HUES48 (cell line): ENCODE measurements around the gene NFATC2IP.

Experiments
- H3K27ac ChIP-seq: one replicate; pipeline ENCODE4 v1.7.0; 2013; ENCODE audit warnings: low read depth, low read length, inconsistent platforms
- H3K27me3 ChIP-seq: 2 replicates; pipeline ENCODE4 v1.6.1; 2013; ENCODE audit warnings: mild to moderate bottlenecking, low read length; ENCODE audit not compliant: control insufficient read depth, insufficient read depth
- H3K36me3 ChIP-seq: 2 replicates; pipeline ENCODE4 v1.6.1; 2013; ENCODE audit warnings: low read length; ENCODE audit not compliant: control insufficient read depth, insufficient read depth
- H3K4me1 ChIP-seq: 2 replicates; pipeline ENCODE4 v1.6.1; 2013; ENCODE audit warnings: mild to moderate bottlenecking, low read length; ENCODE audit not compliant: control insufficient read depth, insufficient read depth
- H3K4me3 ChIP-seq: 2 replicates; pipeline ENCODE4 v1.5.1; 2013; ENCODE audit warnings: mild to moderate bottlenecking, low read depth, low read length
- H3K9ac ChIP-seq: 2 replicates; pipeline ENCODE4 v1.6.1; 2013; ENCODE audit warnings: mild to moderate bottlenecking, low read depth, low read length, moderate library complexity
- H3K9me3 ChIP-seq: 2 replicates; pipeline ENCODE4 v1.6.1; 2013; ENCODE audit warnings: low read length; ENCODE audit not compliant: control insufficient read depth, insufficient read depth

The NFATC2IP gene

GRCh38 chr16:28927815-28928214, 22.9 kb upstream of the NFATC2IP start:
- Histone ChIP-seq H3K36me3 (no peaks in the 10 kb centered on the region; the same call in 1 of the 2 replicates), H3K27ac (no peak overlapping the region), H3K4me3 (no peak overlapping the region), H3K27me3 (no peaks in the 10 kb centered on the region), H3K9me3 (no peaks in the 10 kb centered on the region), H3K9ac (no peak overlapping the region), H3K4me1 (peaks cover 3% of the 10 kb centered on the region; the same call in 1 of the 2 replicates)

- Histone ChIP-seq H3K4me1 (no peaks in the 10 kb centered on the region), H3K9ac (no peak overlapping the region), H3K4me3 (no peak overlapping the region)
Measured at GRCh38 chr16:28930203-28930602, 20.5 kb upstream of the NFATC2IP start.

GRCh38 chr16:28930652-28931051, 20.1 kb upstream of the NFATC2IP start:
- Histone ChIP-seq H3K4me3 (no peak overlapping the region), H3K36me3 (no peaks in the 10 kb centered on the region), H3K27me3 (no peaks in the 10 kb centered on the region), H3K4me1 (no peaks in the 10 kb centered on the region), H3K9ac (no peak overlapping the region), H3K9me3 (no peaks in the 10 kb centered on the region), H3K27ac (no peak overlapping the region)

More at GRCh38 chr16:28930203-28930602, 20.5 kb upstream of the NFATC2IP start:
- Histone ChIP-seq H3K36me3 (no peaks in the 10 kb centered on the region), H3K27ac (no peak overlapping the region), H3K9me3 (no peaks in the 10 kb centered on the region), H3K27me3 (no peaks in the 10 kb centered on the region)

- Histone ChIP-seq H3K9me3 (no peaks in the 10 kb centered on the region), H3K9ac (no peak within 1 kb of the TSS), H3K4me3 (no peak within 1 kb of the TSS), H3K27me3 (no peaks in the 10 kb centered on the region), H3K4me1 (peaks cover 4% of the 10 kb centered on the region; the same call in 1 of the 2 replicates), H3K36me3 (no peaks in the 10 kb centered on the region), H3K27ac (no peak within 1 kb of the TSS)
Measured at GRCh38 chr16:28931801-28932225, 18.9 kb upstream of the NFATC2IP start, which contains the start of gene CD19. Gene CD19 (plus strand): TSS chr16:28931971. CDS start chr16:28932001, 30 bp downstream.

GRCh38 chr16:28932339-28933141, 18.2 kb upstream of the NFATC2IP start:
- Histone ChIP-seq H3K9me3 (no peaks in the 10 kb centered on the region), H3K27ac (no peak overlapping the region), H3K36me3 (no peaks in the 10 kb centered on the region), H3K4me3 (no peak overlapping the region), H3K9ac (no peak overlapping the region), H3K27me3 (no peaks in the 10 kb centered on the region), H3K4me1 (peaks cover 4% of the 10 kb centered on the region; the same call in 1 of the 2 replicates)

- H3K36me3 ChIP-seq = no peaks in the 10 kb centered on the region
- H3K9me3 ChIP-seq = no peaks in the 10 kb centered on the region
- peaks cover 4% of the 10 kb centered on the region; the same call in 1 of the 2 replicates for H3K4me1 ChIP-seq
- no peak overlapping the region for H3K4me3 ChIP-seq
- H3K9ac ChIP-seq = no peak overlapping the region
- no peaks in the 10 kb centered on the region for H3K27me3 ChIP-seq
- no peak overlapping the region for H3K27ac ChIP-seq
Measured at GRCh38 chr16:28933171-28933570, 17.6 kb upstream of the NFATC2IP start.

- Histone ChIP-seq H3K27me3 (no peaks in the 10 kb centered on the region), H3K9ac (no peak overlapping the region), H3K4me1 (peaks cover 4% of the 10 kb centered on the region; the same call in 1 of the 2 replicates), H3K27ac (no peak overlapping the region), H3K9me3 (no peaks in the 10 kb centered on the region), H3K36me3 (no peaks in the 10 kb centered on the region), H3K4me3 (no peak overlapping the region)
Measured at GRCh38 chr16:28935346-28935745, 15.4 kb upstream of the NFATC2IP start.

- Histone ChIP-seq H3K9me3 (no peaks in the 10 kb centered on the region), H3K4me3 (peak overlapping the region; percentile 54; the same call in 1 of the 2 replicates), H3K9ac (no peak overlapping the region), H3K27ac (no peak overlapping the region), H3K27me3 (no peaks in the 10 kb centered on the region), H3K36me3 (no peaks in the 10 kb centered on the region), H3K4me1 (peaks cover 4% of the 10 kb centered on the region; the same call in 1 of the 2 replicates)
Measured at GRCh38 chr16:28935924-28936783, 14.6 kb upstream of the NFATC2IP start.

- H3K27me3 ChIP-seq = no peaks in the 10 kb centered on the region
- no peak overlapping the region for H3K9ac ChIP-seq
- H3K36me3 ChIP-seq = no peaks in the 10 kb centered on the region
- H3K4me1 ChIP-seq = peaks cover 4% of the 10 kb centered on the region; the same call in 1 of the 2 replicates
- no peaks in the 10 kb centered on the region for H3K9me3 ChIP-seq
- H3K4me3 ChIP-seq = no peak overlapping the region
- no peak overlapping the region for H3K27ac ChIP-seq
Measured at GRCh38 chr16:28936784-28937155, 14.0 kb upstream of the NFATC2IP start.

- no peaks in the 10 kb centered on the region for H3K36me3 ChIP-seq
- H3K9me3 ChIP-seq = no peaks in the 10 kb centered on the region
- no peak overlapping the region for H3K9ac ChIP-seq
- no peaks in the 10 kb centered on the region for H3K27me3 ChIP-seq
- H3K4me3 ChIP-seq = no peak overlapping the region
- H3K27ac ChIP-seq = no peak overlapping the region
- H3K4me1 ChIP-seq = peaks cover 4% of the 10 kb centered on the region; the same call in 1 of the 2 replicates
Measured at GRCh38 chr16:28937222-28937876, 13.4 kb upstream of the NFATC2IP start.
